Measurements from ENCODE around the gene REPS1. TPM values are rescaled to one million over a fixed set of nuclear protein-coding genes. Genes with fewer than 3 reads are reported as not detected.

REPS1 gene
- total and polyA plus RNA-seq, 2 donors (not counting 1 experiment from before 2014, with no cell fraction given): 38.1 to 57.1 TPM

- 100% methylated on average over 2 of the region's 3 CpGs for WGBS (ENCODE audit: insufficient coverage)
- H3K4me2 ChIP-seq (replicated peaks; ENCODE audit: low read depth, low read length, poor library complexity, severe bottlenecking): no peak overlapping the region
- Mint-ChIP-seq H3K4me1 (peaks cover 17% of the 10 kb centered on the region), H3K9me3 (ENCODE audit: insufficient read depth) (no peaks in the 10 kb centered on the region), H3K27ac (no peak overlapping the region), H3K4me3 (no peak overlapping the region), H3K27me3 (no peaks in the 10 kb centered on the region)
- H3K4me1 ChIP-seq (ENCODE audit: control insufficient read depth in 2 of 2, insufficient read depth in 2 of 2, low read length in 2 of 2): peaks cover 14 to 17% of the 10 kb centered on the region in 2 donors
- no peak overlapping the region for H3K4me3 ChIP-seq (ENCODE audit: control extremely low read depth in 1 of 5, extremely low read depth in 1 of 5, insufficient read depth in 1 of 5, low read depth in 2 of 5, low read length in 4 of 5)
- no peak overlapping the region for H3K27ac ChIP-seq (ENCODE audit: low read length in 2 of 2)
- DNase-seq (no peak), ATAC-seq (ENCODE audit: low read depth) (no peak)
- intact Hi-C loops (cut with micrococcal nuclease): loop anchor here (10.0 kb wide), 1 partner anchor 616 kb away; the partner anchor contains the start of gene HEBP2
- no peaks in the 10 kb centered on the region for H4K20me1 ChIP-seq (ENCODE audit: control insufficient read depth, insufficient read depth, low read length, poor library complexity, severe bottlenecking)
- no peaks in the 10 kb centered on the region for H3K79me2 ChIP-seq (ENCODE audit: control insufficient read depth, insufficient read depth, low read length)
- no peaks in the 10 kb centered on the region for H3K36me3 ChIP-seq (replicated peaks in 1 of 2; ENCODE audit: control extremely low read depth in 1 of 2, control insufficient read depth in 1 of 2, extremely low read depth in 1 of 2, insufficient read depth in 2 of 2, low read length in 1 of 2)
- CTCF ChIA-PET: no interaction called here
- no peaks in the 10 kb centered on the region for H3K9me3 ChIP-seq (ENCODE audit: control extremely low read depth in 1 of 3, control insufficient read depth in 2 of 3, insufficient read depth in 1 of 3, low read length in 2 of 3)
- TF ChIP-seq, protein P1, sequence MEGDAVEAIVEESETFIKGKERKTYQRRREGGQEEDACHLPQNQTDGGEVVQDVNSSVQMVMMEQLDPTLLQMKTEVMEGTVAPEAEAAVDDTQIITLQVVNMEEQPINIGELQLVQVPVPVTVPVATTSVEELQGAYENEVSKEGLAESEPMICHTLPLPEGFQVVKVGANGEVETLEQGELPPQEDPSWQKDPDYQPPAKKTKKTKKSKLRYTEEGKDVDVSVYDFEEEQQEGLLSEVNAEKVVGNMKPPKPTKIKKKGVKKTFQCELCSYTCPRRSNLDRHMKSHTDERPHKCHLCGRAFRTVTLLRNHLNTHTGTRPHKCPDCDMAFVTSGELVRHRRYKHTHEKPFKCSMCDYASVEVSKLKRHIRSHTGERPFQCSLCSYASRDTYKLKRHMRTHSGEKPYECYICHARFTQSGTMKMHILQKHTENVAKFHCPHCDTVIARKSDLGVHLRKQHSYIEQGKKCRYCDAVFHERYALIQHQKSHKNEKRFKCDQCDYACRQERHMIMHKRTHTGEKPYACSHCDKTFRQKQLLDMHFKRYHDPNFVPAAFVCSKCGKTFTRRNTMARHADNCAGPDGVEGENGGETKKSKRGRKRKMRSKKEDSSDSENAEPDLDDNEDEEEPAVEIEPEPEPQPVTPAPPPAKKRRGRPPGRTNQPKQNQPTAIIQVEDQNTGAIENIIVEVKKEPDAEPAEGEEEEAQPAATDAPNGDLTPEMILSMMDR (IDR thresholded peaks at IDR 0.05): no peak
- no peak for TF ChIP-seq EZH2 (IDR thresholded peaks at IDR 0.05; ENCODE audit: borderline replicate concordance, insufficient read depth, low read depth, low read length, poor library complexity, severe bottlenecking)
- H3K9ac ChIP-seq (ENCODE audit: low read length): no peak overlapping the region
- H2AFZ ChIP-seq (ENCODE audit: insufficient read depth, low read depth, low read length, poor library complexity, severe bottlenecking): no peak overlapping the region
- POLR2A ChIA-PET: no interaction called here
- H3K27me3 ChIP-seq (replicated peaks in 1 of 4; ENCODE audit: control extremely low read depth in 1 of 4, control insufficient read depth in 3 of 4, insufficient read depth in 4 of 4, low read length in 3 of 4): no peaks in the 10 kb centered on the region
Measured at GRCh38 chr6:139020689-139021088, 32.6 kb upstream of the REPS1 start.

DNA sequence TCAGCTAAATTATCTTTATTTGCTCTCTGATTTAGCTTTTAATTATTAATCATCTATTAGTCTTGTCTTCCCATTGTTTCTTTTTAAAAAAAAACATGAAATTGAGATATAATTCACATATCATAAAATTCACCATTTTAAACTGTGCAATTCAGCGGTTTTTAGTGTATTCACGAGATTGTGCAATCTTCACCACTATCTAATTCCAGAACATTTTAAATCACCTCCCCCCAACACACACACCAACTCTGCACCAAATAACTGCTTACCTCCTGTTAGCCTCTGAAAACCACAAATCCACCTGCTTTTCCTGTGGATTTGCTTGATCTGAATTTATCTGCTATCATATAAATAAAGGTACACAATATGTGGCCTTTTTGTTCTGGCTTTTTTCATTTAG, 31.7 kb upstream of the REPS1 start:
- ATAC-seq (ENCODE audit: low read depth) (no peak), DNase-seq (no peak)
- Mint-ChIP-seq H3K4me3 (no peak overlapping the region), H3K27me3 (no peaks in the 10 kb centered on the region), H3K27ac (no peak overlapping the region), H3K4me1 (peaks cover 20% of the 10 kb centered on the region), H3K9me3 (ENCODE audit: insufficient read depth) (no peaks in the 10 kb centered on the region)
- no peak overlapping the region for H3K4me3 ChIP-seq (ENCODE audit: control extremely low read depth in 1 of 5, extremely low read depth in 1 of 5, insufficient read depth in 1 of 5, low read depth in 2 of 5, low read length in 4 of 5)
- H3K27ac ChIP-seq (ENCODE audit: low read length in 2 of 2): no peak overlapping the region
- H3K9me3 ChIP-seq (ENCODE audit: control extremely low read depth in 1 of 3, control insufficient read depth in 2 of 3, insufficient read depth in 1 of 3, low read length in 2 of 3): no peaks in the 10 kb centered on the region
- H3K79me2 ChIP-seq (ENCODE audit: control insufficient read depth, insufficient read depth, low read length): no peaks in the 10 kb centered on the region
- no peaks in the 10 kb centered on the region for H4K20me1 ChIP-seq (ENCODE audit: control insufficient read depth, insufficient read depth, low read length, poor library complexity, severe bottlenecking)
- ChIA-PET POLR2A (no interaction called here), CTCF (no interaction called here)
- intact Hi-C loops (cut with micrococcal nuclease): loop anchor here (10.0 kb wide), 1 partner anchor 615 kb away; the partner anchor contains the start of gene HEBP2
- TF ChIP-seq, protein P1 (IDR thresholded peaks at IDR 0.05): no peak
- no peak for TF ChIP-seq EZH2 (IDR thresholded peaks at IDR 0.05; ENCODE audit: borderline replicate concordance, insufficient read depth, low read depth, low read length, poor library complexity, severe bottlenecking)
- H3K4me2 ChIP-seq (replicated peaks; ENCODE audit: low read depth, low read length, poor library complexity, severe bottlenecking): no peak overlapping the region
- no peaks in the 10 kb centered on the region for H3K27me3 ChIP-seq (replicated peaks in 1 of 4; ENCODE audit: control extremely low read depth in 1 of 4, control insufficient read depth in 3 of 4, insufficient read depth in 4 of 4, low read length in 3 of 4)
- no peak overlapping the region for H2AFZ ChIP-seq (ENCODE audit: insufficient read depth, low read depth, low read length, poor library complexity, severe bottlenecking)
- no peaks in the 10 kb centered on the region for H3K36me3 ChIP-seq (replicated peaks in 1 of 2; ENCODE audit: control extremely low read depth in 1 of 2, control insufficient read depth in 1 of 2, extremely low read depth in 1 of 2, insufficient read depth in 2 of 2, low read length in 1 of 2)
- peaks cover 14 to 17% of the 10 kb centered on the region in 2 donors for H3K4me1 ChIP-seq (ENCODE audit: control insufficient read depth in 2 of 2, insufficient read depth in 2 of 2, low read length in 2 of 2)
- H3K9ac ChIP-seq (ENCODE audit: low read length): no peak overlapping the region
- WGBS (ENCODE audit: insufficient coverage): no CpG with 5 or more reads among the region's 2 CpGs
